GM23248 (cell line): ENCODE measurements around the gene C14orf132.

Source experiments
- EZH2 ChIP-seq: fragments of 200-600 bp; sonication (generic); IDR thresholded peaks from 2 replicates; pipeline ENCODE4 v1.6.1; 2018; ENCODE audit warnings: antibody characterized with exemption, mild to moderate bottlenecking; ENCODE audit not compliant: insufficient read depth, poor library complexity, severe bottlenecking
- EZH2phosphoT487 ChIP-seq: fragments of 200-600 bp; sonication (generic); IDR thresholded peaks from 2 replicates; pipeline ENCODE4 v1.6.1; 2018; ENCODE audit warnings: antibody characterized with exemption, moderate library complexity, mild to moderate bottlenecking, low read depth; ENCODE audit not compliant: insufficient read depth

DNA sequence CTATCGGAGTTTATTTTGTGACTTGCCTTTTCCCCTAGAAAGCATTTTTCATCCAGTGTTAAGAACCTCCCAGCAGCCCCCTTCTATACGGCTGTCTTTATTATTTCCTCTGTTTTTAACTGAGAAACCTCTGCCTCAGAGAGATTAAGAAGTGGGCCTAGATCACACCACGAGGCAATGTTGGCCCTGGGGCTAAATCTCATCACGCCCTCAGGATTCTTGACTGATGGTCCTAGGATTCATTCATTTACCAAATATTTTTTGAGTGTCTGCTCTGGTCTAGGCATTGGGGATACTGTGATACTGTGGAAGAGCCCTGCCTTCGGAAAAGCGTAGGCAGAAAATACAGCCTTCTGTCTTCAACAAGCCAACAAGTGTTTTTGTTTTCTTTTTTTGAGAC lies 42.1 kb downstream of the C14orf132 start:
- TF ChIP-seq EZH2phosphoT487 (no peak), EZH2 (no peak)
